Esophagus muscularis mucosa (tissue), 3 donors: ENCODE data around the gene CRACDL.

Experiments
- CTCF ChIP-seq, 3 experiments: fragments of 200-600 bp in 2 of 3; fragments of 450-650 bp in 1 of 3; sonication (generic) in 2 of 3; IDR thresholded peaks; one replicate each; pipeline ENCODE4 v1.5.1; 2017 to 2019; ENCODE audit warnings: antibody characterized with exemption in 3 of 3, mild to moderate bottlenecking in 2 of 3, moderate library complexity in 1 of 3
- EP300 ChIP-seq: sonication (generic); formaldehyde crosslinking; IDR thresholded peaks from one replicate; pipeline ENCODE4 v1.6.1; 2017; ENCODE audit warnings: antibody characterized with exemption

- TF ChIP-seq EP300 (no peak), CTCF (IDR thresholded peaks at IDR 0.05) (no peak)
Measured at GRCh38 chr2:98914713-98915580, 21.1 kb downstream of the CRACDL start.
